HG03521 (cell line): Measurements from ENCODE around the gene STARD4.

Source experiments
- ATAC-seq: cut with Tn5 transposase; IDR thresholded peaks from one replicate; pipeline ENCODE4 v1.9.1; 2021; ENCODE audit warnings: mild to moderate bottlenecking, moderate library complexity; ENCODE audit not compliant: unreplicated experiment

The STARD4 gene

GRCh38 chr5:111478266-111478665 is 34.1 kb downstream of the STARD4 start:
- ATAC-seq = no peak

- no peak for ATAC-seq
Measured at GRCh38 chr5:111472579-111472978, 39.8 kb downstream of the STARD4 start.

- ATAC-seq = no peak
Measured at GRCh38 chr5:111472096-111472495, 40.2 kb downstream of the STARD4 start.

GRCh38 chr5:111469903-111470302 is 42.4 kb downstream of the STARD4 start:
- ATAC-seq = no peak

GRCh38 chr5:111469293-111469896 is 42.9 kb downstream of the STARD4 start:
- no peak for ATAC-seq

- ATAC-seq = no peak
Measured at GRCh38 chr5:111463311-111463710, 49.0 kb downstream of the STARD4 start.

GRCh38 chr5:111461934-111462333 is 50.4 kb downstream of the STARD4 start:
- no peak for ATAC-seq

GRCh38 chr5:111461255-111461671 is 51.1 kb downstream of the STARD4 start:
- ATAC-seq = no peak

- ATAC-seq = no peak
Measured at GRCh38 chr5:111454776-111455175, 57.6 kb downstream of the STARD4 start.

- no peak for ATAC-seq
Measured at GRCh38 chr5:111454198-111454622, 58.1 kb downstream of the STARD4 start.

- no peak for ATAC-seq
Measured at GRCh38 chr5:111453747-111454146, 58.6 kb downstream of the STARD4 start.

GRCh38 chr5:111453295-111453694 is 59.0 kb downstream of the STARD4 start:
- no peak for ATAC-seq

- no peak for ATAC-seq
Measured at GRCh38 chr5:111447822-111448221, 64.5 kb downstream of the STARD4 start.

- ATAC-seq = no peak
Measured at GRCh38 chr5:111447099-111447498, 65.2 kb downstream of the STARD4 start.
